ENCODE data around the gene DMD. TPM values are rescaled to one million over a fixed set of nuclear protein-coding genes. Genes with fewer than 3 reads are reported as not detected.

DMD gene
- polyA plus RNA-seq, 2 of the 4 experiments (the other 2 are of a cell fraction), result 0.03 TPM; not detected in 1

DNA sequence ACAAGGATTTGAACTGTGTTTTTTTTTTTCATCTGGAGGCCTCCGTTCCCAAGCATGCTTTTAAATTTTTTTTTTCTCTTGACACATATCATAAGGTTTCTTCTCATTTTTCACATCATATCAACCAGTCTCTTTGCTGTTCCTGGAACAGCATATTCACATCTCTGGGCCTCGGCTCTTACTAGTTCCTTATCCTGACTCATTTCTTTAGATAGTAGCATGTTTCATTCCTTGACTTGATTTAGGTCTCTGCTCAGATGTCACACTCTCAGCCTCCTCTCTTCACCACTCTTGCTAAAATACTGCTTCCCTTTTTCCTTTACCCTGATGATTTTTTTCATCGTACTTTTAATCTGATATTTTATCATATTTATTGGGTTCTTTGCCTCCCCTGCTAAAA is 1163.1 kb downstream of the DMD start:
- CTCF ChIA-PET, result no interaction called here

DNA sequence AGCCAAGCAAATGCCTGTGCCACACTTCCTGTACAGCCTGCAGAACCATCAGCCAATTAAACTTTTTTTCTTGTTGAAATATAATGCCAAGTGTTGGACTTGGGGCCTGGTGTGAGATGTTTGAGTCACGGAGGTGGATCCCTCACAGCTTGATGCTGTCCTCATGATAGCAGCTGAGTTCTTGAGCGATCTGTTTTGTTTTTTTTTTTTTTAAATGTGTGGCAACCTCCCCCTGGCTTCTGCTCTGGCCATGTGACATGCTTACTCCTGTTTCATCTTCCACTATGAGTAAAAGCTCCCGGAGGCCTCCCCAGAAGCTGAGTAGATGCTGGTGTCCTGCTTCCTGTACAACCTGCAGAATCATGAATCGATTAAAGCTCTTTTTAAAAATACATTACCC is 1166.2 kb downstream of the DMD start:
- no peak for TF ChIP-seq ELK1 (IDR thresholded peaks at IDR 0.05; ENCODE audit: low read depth, low read length)
- no peak for TF ChIP-seq MYC (IDR thresholded peaks at IDR 0.05; ENCODE audit: borderline replicate concordance, low read length)
- TF ChIP-seq ZSCAN20 (CRISPR knock-in tag; IDR thresholded peaks at IDR 0.05), result no peak
- TF ChIP-seq CHD2 (IDR thresholded peaks at IDR 0.05; ENCODE audit: low read length, partially characterized antibody), result no peak
- no peak for TF ChIP-seq E2F6 (IDR thresholded peaks at IDR 0.05; ENCODE audit: borderline replicate concordance, low read depth)
- TF ChIP-seq RCOR1 (IDR thresholded peaks at IDR 0.05; ENCODE audit: low read depth, low read length), result no peak
- TF ChIP-seq POLR2AphosphoS2 (conservative IDR thresholded peaks at IDR 0.05; ENCODE audit: low read length), result no peak
- 10% methylated on average over 4 of the region's 4 CpGs for WGBS (ENCODE audit: missing lambda C conversion rate)
- DNase-seq (ENCODE audit: low read depth in 1 of 2, low spot score in 1 of 2) (no peak), ATAC-seq (no peak), FAIRE-seq (no peak)
- no peak overlapping the region for H3K27ac ChIP-seq
- no peak overlapping the region for H3K4me2 ChIP-seq
- no peaks in the 10 kb centered on the region for H3K9me3 ChIP-seq
- H3K4me3 ChIP-seq, result no peak overlapping the region
- POLR2A ChIA-PET, result no interaction called here
- no peaks in the 10 kb centered on the region for H3K4me1 ChIP-seq
- CTCF ChIA-PET, result no interaction called here

More for the DNA sequence above, 1163.1 kb downstream of the DMD start:
- TF ChIP-seq, protein P1, sequence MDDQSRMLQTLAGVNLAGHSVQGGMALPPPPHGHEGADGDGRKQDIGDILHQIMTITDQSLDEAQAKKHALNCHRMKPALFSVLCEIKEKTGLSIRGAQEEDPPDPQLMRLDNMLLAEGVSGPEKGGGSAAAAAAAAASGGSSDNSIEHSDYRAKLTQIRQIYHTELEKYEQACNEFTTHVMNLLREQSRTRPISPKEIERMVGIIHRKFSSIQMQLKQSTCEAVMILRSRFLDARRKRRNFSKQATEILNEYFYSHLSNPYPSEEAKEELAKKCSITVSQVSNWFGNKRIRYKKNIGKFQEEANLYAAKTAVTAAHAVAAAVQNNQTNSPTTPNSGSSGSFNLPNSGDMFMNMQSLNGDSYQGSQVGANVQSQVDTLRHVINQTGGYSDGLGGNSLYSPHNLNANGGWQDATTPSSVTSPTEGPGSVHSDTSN (IDR thresholded peaks at IDR 0.05), result no peak
- TF ChIP-seq HMGXB4 (CRISPR knock-in tag; IDR thresholded peaks at IDR 0.05; ENCODE audit: borderline replicate concordance) (no peak), ELK1 (IDR thresholded peaks at IDR 0.05; ENCODE audit: low read depth, low read length) (no peak), ZC3H11A (IDR thresholded peaks at IDR 0.05) (no peak), KDM5A (IDR thresholded peaks at IDR 0.05) (no peak), MAX (IDR thresholded peaks at IDR 0.05) (no peak), SMC3 (IDR thresholded peaks at IDR 0.05) (no peak), RAD21 (conservative IDR thresholded peaks at IDR 0.05 in 1 of 2, IDR thresholded peaks at IDR 0.05 in 1 of 2) (no peak), MYC (IDR thresholded peaks at IDR 0.05; ENCODE audit: borderline replicate concordance, low read length) (no peak), TP53 (CRISPR knock-in tag; IDR thresholded peaks at IDR 0.05) (no peak), RARB (CRISPR knock-in tag; IDR thresholded peaks at IDR 0.05) (no peak), KDM1A (IDR thresholded peaks at IDR 0.05; ENCODE audit: low read depth) (no peak)
- FAIRE-seq (no peak), ATAC-seq (no peak), DNase-seq (ENCODE audit: low read depth in 1 of 2, low spot score in 1 of 2) (no peak)
- 0% methylated on average over 3 of the region's 3 CpGs for WGBS (ENCODE audit: missing lambda C conversion rate)
- Histone ChIP-seq H3K9me3 (no peaks in the 10 kb centered on the region), H3K4me3 (no peak overlapping the region), H3K4me2 (no peak overlapping the region), H3K27ac (no peak overlapping the region), H3K4me1 (no peaks in the 10 kb centered on the region)
- POLR2A ChIA-PET, result no interaction called here

GRCh38 chrX:32041181-32041580 is 1170.2 kb downstream of the DMD start:
- H3K4me2 ChIP-seq, result no peak overlapping the region
- H3K4me3 ChIP-seq, result no peak overlapping the region
- ChIA-PET POLR2A (no interaction called here), CTCF (no interaction called here)
- 38% methylated on average over 4 of the region's 4 CpGs for WGBS (ENCODE audit: missing lambda C conversion rate)
- ATAC-seq (no peak), FAIRE-seq (no peak), DNase-seq (ENCODE audit: low read depth in 1 of 2, low spot score in 1 of 2) (no peak)
- H3K27ac ChIP-seq, result no peak overlapping the region
- H3K9me3 ChIP-seq, result no peaks in the 10 kb centered on the region
- H3K4me1 ChIP-seq, result no peaks in the 10 kb centered on the region
- TF ChIP-seq JUNB (IDR thresholded peaks at IDR 0.05) (no peak), NPAS2 (CRISPR knock-in tag; IDR thresholded peaks at IDR 0.05; ENCODE audit: borderline replicate concordance) (no peak), REST (IDR thresholded peaks at IDR 0.05) (no peak), RFX5 (IDR thresholded peaks at IDR 0.05) (no peak), TP53 (CRISPR knock-in tag; IDR thresholded peaks at IDR 0.05) (no peak), CHD2 (IDR thresholded peaks at IDR 0.05; ENCODE audit: low read length, partially characterized antibody) (no peak), EHMT2 (IDR thresholded peaks at IDR 0.05; ENCODE audit: low read depth) (no peak)
- TF ChIP-seq, protein P2, sequence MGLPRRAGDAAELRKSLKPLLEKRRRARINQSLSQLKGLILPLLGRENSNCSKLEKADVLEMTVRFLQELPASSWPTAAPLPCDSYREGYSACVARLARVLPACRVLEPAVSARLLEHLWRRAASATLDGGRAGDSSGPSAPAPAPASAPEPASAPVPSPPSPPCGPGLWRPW (IDR thresholded peaks at IDR 0.05), result no peak

Data from A549 (cell line).